Astrocyte of the cerebellum (primary cell): ENCODE results near the gene TBL2.
"Not testable (repeated sequence)": the region's sequence is repeated elsewhere in the genome, so short reads cannot be mapped to it uniquely, and the experiment has no call there.

Experiments used
- DNase-seq: peaks from one replicate; pipeline ENCODE4 v3.0.0-alpha.2; 2011; ENCODE audit warnings: low read depth
- H3K4me3 ChIP-seq: 2 replicates; pipeline ENCODE4 v1.5.1; 2011; ENCODE audit warnings: mild to moderate bottlenecking, low read depth, low read length, moderate library complexity
- CTCF ChIP-seq: IDR thresholded peaks from 2 replicates; pipeline ENCODE4 v1.5.1; 2012; ENCODE audit warnings: low read length, low read depth, moderate library complexity, mild to moderate bottlenecking; ENCODE audit errors: missing control alignments
- in situ Hi-C: cut with HindIII; loops from 2 replicates; pipeline ENCODE4 v1.10.0; 2017; ENCODE audit warnings: low sequenced_read_pairs

TBL2 gene

GRCh38 chr7:73622909-73623797 is 44.8 kb upstream of the TBL2 start:
- no peak for DNase-seq
- in situ Hi-C loops = loop anchor here (25.0 kb wide), 1 partner anchor 214 kb away; the partner anchor contains the start of genes CLDN4 and METTL27
- H3K4me3 ChIP-seq = no peak overlapping the region
- no peak for TF ChIP-seq CTCF

GRCh38 chr7:73622527-73622908 is 44.1 kb upstream of the TBL2 start:
- no peak for DNase-seq
- H3K4me3 ChIP-seq = no peak overlapping the region
- in situ Hi-C loops = loop anchor here (25.0 kb wide), 1 partner anchor 215 kb away; the partner anchor contains the start of genes CLDN4 and METTL27
- no peak for TF ChIP-seq CTCF

GRCh38 chr7:73621168-73622063 is 43.0 kb upstream of the TBL2 start:
- no peak for DNase-seq
- in situ Hi-C loops = loop anchor here (25.0 kb wide), 1 partner anchor 216 kb away; the partner anchor contains the start of genes CLDN4 and METTL27

GRCh38 chr7:73619394-73619793 is 41.0 kb upstream of the TBL2 start:
- DNase-seq, H3K4me3 ChIP-seq: not testable (repeated sequence)
- in situ Hi-C loops = loop anchor here (25.0 kb wide), 1 partner anchor 218 kb away; the partner anchor contains the start of genes CLDN4 and METTL27

More at GRCh38 chr7:73621168-73622063, 43.0 kb upstream of the TBL2 start:
- TF ChIP-seq CTCF = no peak
- no peak overlapping the region for H3K4me3 ChIP-seq

GRCh38 chr7:73618538-73618937 is 40.2 kb upstream of the TBL2 start:
- no peak overlapping the region for H3K4me3 ChIP-seq
- TF ChIP-seq CTCF = no peak
- in situ Hi-C loops = loop anchor here (25.0 kb wide), 1 partner anchor 219 kb away; the partner anchor contains the start of genes CLDN4 and METTL27
- no peak for DNase-seq

- not testable (repeated sequence) for DNase-seq, H3K4me3 ChIP-seq
- in situ Hi-C loops = loop anchor here (25.0 kb wide), 1 partner anchor 220 kb away; the partner anchor contains the start of genes CLDN4 and METTL27
Observed at GRCh38 chr7:73617520-73617919, 39.1 kb upstream of the TBL2 start.

- TF ChIP-seq CTCF = peak; percentile 13
- DNase-seq = no peak
- in situ Hi-C loops = loop anchor here (25.0 kb wide), 1 partner anchor 221 kb away; the partner anchor contains the start of genes CLDN4 and METTL27
- no peak overlapping the region for H3K4me3 ChIP-seq
Observed at GRCh38 chr7:73615886-73616285, 37.5 kb upstream of the TBL2 start.

GRCh38 chr7:73614937-73615336 is 36.6 kb upstream of the TBL2 start:
- not testable (repeated sequence) for DNase-seq, H3K4me3 ChIP-seq
- in situ Hi-C loops = loop anchor here (25.0 kb wide), 1 partner anchor 222 kb away; the partner anchor contains the start of genes CLDN4 and METTL27
